ENCODE measurements around the gene GRM7.

The GRM7 gene

GRCh38 chr3:7242303-7242635 is 381.4 kb downstream of the GRM7 start:
- no peak for DNase-seq

- DNase-seq, result no peak
Observed at GRCh38 chr3:7249493-7250076, 388.7 kb downstream of the GRM7 start.

- no peak for DNase-seq
Observed at GRCh38 chr3:7254251-7254650, 393.3 kb downstream of the GRM7 start.

GRCh38 chr3:7260975-7261374 is 400.1 kb downstream of the GRM7 start:
- no peak for DNase-seq

GRCh38 chr3:7263347-7264195 is 402.7 kb downstream of the GRM7 start:
- no peak for DNase-seq

- DNase-seq, result no peak
Observed at GRCh38 chr3:7264196-7264526, 403.2 kb downstream of the GRM7 start.

- no peak for DNase-seq
Observed at GRCh38 chr3:7265736-7266135, 404.8 kb downstream of the GRM7 start.

GRCh38 chr3:7266551-7266950 is 405.6 kb downstream of the GRM7 start:
- no peak for DNase-seq

- DNase-seq, result no peak
Observed at GRCh38 chr3:7270731-7271130, 409.8 kb downstream of the GRM7 start.

GRCh38 chr3:7271631-7272030 is 410.7 kb downstream of the GRM7 start:
- DNase-seq, result no peak

- no peak for DNase-seq
Observed at GRCh38 chr3:7272203-7272602, 411.3 kb downstream of the GRM7 start.

- DNase-seq, result no peak
Observed at GRCh38 chr3:7275396-7275795, 414.5 kb downstream of the GRM7 start.

GRCh38 chr3:7280318-7280717 is 419.4 kb downstream of the GRM7 start:
- no peak for DNase-seq

GRCh38 chr3:7282988-7283387 is 422.1 kb downstream of the GRM7 start:
- DNase-seq, result no peak

GRCh38 chr3:7285505-7285904 is 424.6 kb downstream of the GRM7 start:
- no peak for DNase-seq

- DNase-seq, result no peak
Observed at GRCh38 chr3:7288133-7288532, 427.2 kb downstream of the GRM7 start.

- no peak for DNase-seq
Observed at GRCh38 chr3:7289121-7289520, 428.2 kb downstream of the GRM7 start.

- no peak for DNase-seq
Observed at GRCh38 chr3:7290077-7290825, 429.3 kb downstream of the GRM7 start.

GRCh38 chr3:7292362-7292761 is 431.4 kb downstream of the GRM7 start:
- DNase-seq, result no peak

- DNase-seq, result no peak
Observed at GRCh38 chr3:7293286-7293685, 432.4 kb downstream of the GRM7 start.

GRCh38 chr3:7305561-7305960 is 444.6 kb downstream of the GRM7 start:
- no peak for DNase-seq

- DNase-seq, result no peak
Observed at GRCh38 chr3:7306901-7307300, 446.0 kb downstream of the GRM7 start.

- DNase-seq, result no peak
Observed at GRCh38 chr3:7307410-7307809, 446.5 kb downstream of the GRM7 start.

GRCh38 chr3:7309641-7310102 is 448.8 kb downstream of the GRM7 start:
- peak; percentile 6 for DNase-seq

Data from right kidney (tissue), 1 donor.